BE2C (cell line): Measurements from ENCODE around the gene MCOLN1.
"Not testable (repeated sequence)": the region's sequence is repeated elsewhere in the genome, so short reads cannot be mapped to it uniquely, and the experiment has no call there.

Source experiments
- DNase-seq: peaks from one replicate; pipeline ENCODE4 v3.0.0-alpha.2; 2020
- H3K27me3 ChIP-seq: fragments of 250-450 bp; sonication (Bioruptor Pico); 2 replicates; pipeline ENCODE4 v1.5.1; 2020; ENCODE audit warnings: mild to moderate bottlenecking
- H3K36me3 ChIP-seq: fragments of 250-450 bp; sonication (Bioruptor Pico); 2 replicates; pipeline ENCODE4 v1.5.1; 2020; ENCODE audit warnings: mild to moderate bottlenecking
- H3K4me1 ChIP-seq: fragments of 250-450 bp; sonication (Bioruptor Pico); 2 replicates; pipeline ENCODE4 v1.5.1; 2020
- H3K4me3 ChIP-seq: 2 replicates; pipeline ENCODE4 v1.5.1; 2011; ENCODE audit warnings: low read depth, low read length
- H3K9me3 ChIP-seq: fragments of 250-450 bp; sonication (Bioruptor Pico); 2 replicates; pipeline ENCODE4 v1.5.1; 2020
- TF ChIP-seq, protein P1 (sequence below): IDR thresholded peaks from 2 replicates; pipeline ENCODE4 v1.5.1; 2012; ENCODE audit warnings: mild to moderate bottlenecking, low read depth, low read length

Gene MCOLN1

DNA sequence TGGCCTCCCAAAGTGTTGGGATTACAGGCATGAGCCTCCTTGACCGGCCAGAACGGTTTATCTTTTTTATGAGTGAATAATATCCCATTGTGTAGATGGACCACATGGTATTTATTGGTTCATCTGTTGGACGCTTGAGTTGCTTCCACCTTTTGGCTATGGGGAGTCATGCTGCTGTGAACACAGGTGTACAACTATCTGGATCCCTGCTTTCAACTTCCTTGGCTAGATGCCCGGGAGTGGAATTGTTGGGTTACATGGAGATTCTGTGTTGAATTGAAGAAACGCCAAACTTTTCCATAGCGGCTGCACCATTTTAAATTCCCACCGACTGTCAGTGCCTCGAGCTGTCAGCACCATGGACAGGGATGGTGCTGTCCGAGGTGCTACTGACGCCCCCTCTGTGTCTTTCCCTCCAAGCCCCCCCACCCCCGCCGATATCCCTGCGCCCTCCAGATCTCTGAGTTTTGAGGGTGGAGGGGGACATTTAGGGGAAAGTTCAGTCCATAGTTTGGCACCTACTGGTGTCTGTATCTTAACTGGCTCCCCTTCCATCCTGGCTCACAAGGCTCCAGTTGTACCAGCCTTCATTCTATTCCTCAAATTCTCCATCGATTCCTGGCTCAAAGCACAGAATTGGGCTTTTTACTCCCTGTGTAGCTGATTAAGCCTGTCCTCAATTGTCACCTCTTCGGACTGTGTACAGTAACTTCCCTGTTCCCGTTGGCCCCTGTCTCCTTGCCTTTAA, 40.4 kb downstream of the MCOLN1 start:
- no peak for DNase-seq
- peaks cover 2% of the 10 kb centered on the region; the same call in 1 of the 2 replicates for H3K36me3 ChIP-seq
- no peak overlapping the region for H3K4me3 ChIP-seq
- no peaks in the 10 kb centered on the region for H3K27me3 ChIP-seq
- H3K4me1 ChIP-seq: no peaks in the 10 kb centered on the region
- no peaks in the 10 kb centered on the region for H3K9me3 ChIP-seq
- TF ChIP-seq, protein P1, sequence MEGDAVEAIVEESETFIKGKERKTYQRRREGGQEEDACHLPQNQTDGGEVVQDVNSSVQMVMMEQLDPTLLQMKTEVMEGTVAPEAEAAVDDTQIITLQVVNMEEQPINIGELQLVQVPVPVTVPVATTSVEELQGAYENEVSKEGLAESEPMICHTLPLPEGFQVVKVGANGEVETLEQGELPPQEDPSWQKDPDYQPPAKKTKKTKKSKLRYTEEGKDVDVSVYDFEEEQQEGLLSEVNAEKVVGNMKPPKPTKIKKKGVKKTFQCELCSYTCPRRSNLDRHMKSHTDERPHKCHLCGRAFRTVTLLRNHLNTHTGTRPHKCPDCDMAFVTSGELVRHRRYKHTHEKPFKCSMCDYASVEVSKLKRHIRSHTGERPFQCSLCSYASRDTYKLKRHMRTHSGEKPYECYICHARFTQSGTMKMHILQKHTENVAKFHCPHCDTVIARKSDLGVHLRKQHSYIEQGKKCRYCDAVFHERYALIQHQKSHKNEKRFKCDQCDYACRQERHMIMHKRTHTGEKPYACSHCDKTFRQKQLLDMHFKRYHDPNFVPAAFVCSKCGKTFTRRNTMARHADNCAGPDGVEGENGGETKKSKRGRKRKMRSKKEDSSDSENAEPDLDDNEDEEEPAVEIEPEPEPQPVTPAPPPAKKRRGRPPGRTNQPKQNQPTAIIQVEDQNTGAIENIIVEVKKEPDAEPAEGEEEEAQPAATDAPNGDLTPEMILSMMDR: no peak

DNA sequence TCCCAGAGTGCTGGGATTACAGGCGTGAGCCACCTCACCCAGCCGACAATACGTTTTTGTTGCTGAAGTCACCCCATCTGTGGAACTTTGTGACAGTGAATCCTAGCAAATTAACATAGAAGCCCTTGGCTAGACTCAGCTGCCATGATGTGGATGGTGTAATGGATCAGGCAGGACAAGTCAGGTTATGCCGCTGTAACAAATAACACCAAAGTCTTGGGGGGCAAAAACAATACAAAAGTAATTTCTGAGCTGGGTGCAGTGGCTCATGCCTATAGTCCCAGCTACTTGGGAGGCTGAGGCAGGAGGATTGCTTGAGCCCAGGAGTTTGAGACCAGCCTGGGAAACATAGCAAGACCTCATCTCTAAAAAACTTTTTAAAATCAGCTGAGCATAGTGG, 42.4 kb downstream of the MCOLN1 start:
- no peaks in the 10 kb centered on the region for H3K9me3 ChIP-seq
- H3K36me3 ChIP-seq: no peaks in the 10 kb centered on the region
- no peaks in the 10 kb centered on the region for H3K4me1 ChIP-seq
- TF ChIP-seq, protein P1: no peak
- no peak overlapping the region for H3K4me3 ChIP-seq
- no peak for DNase-seq
- no peaks in the 10 kb centered on the region for H3K27me3 ChIP-seq

DNA sequence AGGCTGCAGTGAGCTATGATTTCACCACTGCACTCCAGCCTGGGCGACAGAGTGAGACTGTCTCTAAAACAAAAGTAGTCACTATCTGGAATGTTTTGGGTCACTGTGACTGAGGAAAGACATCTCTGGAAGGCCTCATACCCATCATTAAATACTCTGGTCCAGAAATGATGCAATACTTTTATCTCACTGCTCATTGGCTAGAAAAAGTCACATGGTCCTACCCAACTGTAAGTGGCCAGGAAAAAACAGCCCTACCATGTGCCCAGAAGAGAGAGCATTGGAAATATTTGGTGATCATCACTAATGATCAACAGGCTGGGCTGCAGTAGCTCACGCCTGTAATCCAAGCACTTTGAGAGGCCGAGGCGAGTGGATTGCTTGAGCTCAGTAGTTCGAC, 42.9 kb downstream of the MCOLN1 start:
- no peaks in the 10 kb centered on the region for H3K36me3 ChIP-seq
- DNase-seq: no peak
- H3K27me3 ChIP-seq: no peaks in the 10 kb centered on the region
- no peak overlapping the region for H3K4me3 ChIP-seq
- H3K9me3 ChIP-seq: no peaks in the 10 kb centered on the region
- TF ChIP-seq, protein P1: no peak
- H3K4me1 ChIP-seq: no peaks in the 10 kb centered on the region

DNA sequence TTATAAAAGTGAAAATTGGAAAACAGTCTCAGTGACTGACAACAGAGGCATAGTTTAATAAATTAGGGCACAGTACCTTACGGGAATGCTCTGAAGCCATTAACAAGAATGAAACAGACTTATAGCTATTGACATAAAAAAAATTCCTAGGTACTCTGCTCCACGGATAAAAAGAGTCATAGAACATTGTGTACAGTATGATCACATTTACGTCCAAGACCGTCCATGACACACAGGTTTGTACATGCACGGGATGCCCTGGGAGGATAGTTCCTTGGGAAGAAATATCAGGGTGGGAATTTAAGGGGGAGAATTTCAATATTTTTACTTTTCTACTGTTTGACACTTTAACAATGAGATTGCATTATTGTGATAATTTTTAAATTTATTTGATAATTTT, 48.3 kb downstream of the MCOLN1 start:
- Histone ChIP-seq H3K9me3 (no peaks in the 10 kb centered on the region), H3K4me1 (no peaks in the 10 kb centered on the region), H3K36me3 (no peaks in the 10 kb centered on the region), H3K27me3 (peaks cover 2% of the 10 kb centered on the region; the same call in 1 of the 2 replicates), H3K4me3 (no peak overlapping the region)
- no peak for DNase-seq
- TF ChIP-seq, protein P1: no peak

DNA sequence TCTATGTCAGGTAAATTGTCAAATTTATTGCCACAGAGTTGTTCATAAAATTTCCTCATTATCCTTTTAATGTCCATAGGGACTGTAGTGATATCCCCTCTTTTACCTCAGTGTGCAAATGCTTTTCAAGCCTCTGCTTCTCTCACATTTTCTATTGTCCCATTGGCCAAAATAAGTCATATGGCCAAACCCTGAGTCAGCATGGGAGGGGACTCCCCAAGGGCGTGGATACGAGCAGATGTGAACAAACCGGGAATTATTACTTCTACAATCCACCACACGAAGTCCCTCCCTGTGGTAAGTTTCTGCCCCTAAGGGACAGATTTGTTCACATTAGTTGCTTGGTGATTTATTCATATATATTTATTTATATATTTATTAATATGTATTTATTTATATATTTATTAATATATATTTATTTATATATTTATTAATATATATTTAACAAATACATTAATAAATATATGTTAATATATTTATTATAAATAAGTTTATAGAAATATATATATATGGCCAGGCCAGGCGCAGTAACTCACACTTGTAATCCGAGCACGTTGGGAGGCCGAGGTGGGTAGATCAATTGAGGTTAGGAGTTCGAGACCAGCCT, 53.1 kb downstream of the MCOLN1 start:
- TF ChIP-seq, protein P1: no peak
- H3K4me1 ChIP-seq: no peaks in the 10 kb centered on the region
- H3K9me3 ChIP-seq: no peaks in the 10 kb centered on the region
- no peaks in the 10 kb centered on the region for H3K36me3 ChIP-seq
- H3K4me3 ChIP-seq: no peak overlapping the region
- DNase-seq: no peak
- H3K27me3 ChIP-seq: peaks cover 40% of the 10 kb centered on the region

DNA sequence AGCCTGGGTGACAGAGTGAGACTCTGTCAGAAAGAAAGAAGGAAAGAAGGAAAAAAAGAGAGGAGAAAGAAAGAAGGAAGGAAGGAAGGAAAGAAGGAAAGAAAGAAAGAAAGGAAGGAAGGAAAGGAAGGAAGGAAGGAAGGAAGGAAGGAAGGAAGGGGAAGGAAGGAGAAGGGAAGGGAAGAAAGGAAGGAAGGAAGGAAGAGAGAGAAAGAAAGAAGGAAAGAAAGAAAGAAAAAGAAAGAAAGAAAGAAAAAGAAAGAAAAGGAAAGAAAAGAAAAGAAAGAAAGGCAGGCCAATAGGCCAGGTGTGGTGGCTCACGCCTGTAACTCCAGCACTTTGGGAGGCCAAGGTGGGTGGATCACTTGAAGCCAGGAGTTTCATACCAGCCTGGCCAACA, 55.0 kb downstream of the MCOLN1 start:
- peaks cover 58% of the 10 kb centered on the region for H3K27me3 ChIP-seq
- DNase-seq, H3K4me3 ChIP-seq, H3K9me3 ChIP-seq, H3K4me1 ChIP-seq, H3K36me3 ChIP-seq: not testable (repeated sequence)
